HG03469 (cell line): ENCODE measurements around the gene POU3F3.

Source experiments
- ATAC-seq: cut with Tn5 transposase; IDR thresholded peaks from one replicate; pipeline ENCODE4 v1.9.1; 2021; ENCODE audit warnings: mild to moderate bottlenecking, moderate library complexity, moderate number of reproducible peaks; ENCODE audit not compliant: unreplicated experiment

POU3F3 gene

DNA sequence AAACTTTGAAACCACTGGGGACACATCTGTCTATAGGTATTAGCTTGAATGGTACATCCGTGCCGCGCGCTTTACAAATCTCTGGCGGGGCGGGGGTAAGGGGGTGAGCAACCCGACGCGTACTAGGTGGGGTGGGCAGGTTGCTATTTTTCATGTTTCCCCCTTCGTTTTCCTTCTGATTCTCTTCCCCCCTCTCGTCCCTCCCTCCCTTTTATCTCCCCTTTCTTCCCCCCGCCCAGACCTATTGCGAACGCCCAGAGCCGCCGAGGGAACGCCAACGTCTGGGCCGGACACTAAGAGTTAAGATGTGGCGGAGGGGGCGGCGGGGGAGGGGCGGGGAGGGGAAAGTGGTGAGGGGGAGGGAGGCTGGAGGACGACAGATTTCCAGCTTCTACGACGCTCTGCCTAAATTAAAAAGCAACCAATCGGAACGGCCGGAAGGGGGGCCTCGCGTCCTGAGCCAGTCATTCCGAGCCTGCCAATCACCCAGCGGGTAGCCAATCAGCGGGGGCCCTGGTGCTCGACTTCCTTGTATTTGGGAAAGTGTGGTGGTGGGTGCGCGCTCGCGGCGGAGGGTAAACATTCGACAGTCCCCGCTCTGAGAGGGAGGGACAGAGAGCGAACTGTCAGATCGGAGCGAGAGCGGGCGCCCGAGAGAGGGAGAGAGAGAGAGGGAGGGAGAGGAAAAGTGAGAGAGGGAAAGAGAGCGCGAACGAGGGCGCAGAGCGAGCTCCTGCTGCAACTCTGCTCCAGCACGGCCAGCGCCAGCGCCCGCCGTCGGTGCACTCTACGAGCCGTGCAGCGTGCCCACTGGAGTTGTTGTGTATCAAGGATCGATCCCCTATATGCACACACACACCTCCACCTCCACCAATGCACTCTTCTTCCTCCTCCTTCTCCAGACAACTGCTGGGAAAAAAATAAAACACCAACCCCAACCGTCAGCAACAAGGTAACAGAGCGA lies at the start of gene POU3F3:
Gene POU3F3 (plus strand): TSS at position 582 of the 964 bp plus-strand sequence. CDS start 1,396 bp downstream, outside the sequence.
- ATAC-seq = no peak

DNA sequence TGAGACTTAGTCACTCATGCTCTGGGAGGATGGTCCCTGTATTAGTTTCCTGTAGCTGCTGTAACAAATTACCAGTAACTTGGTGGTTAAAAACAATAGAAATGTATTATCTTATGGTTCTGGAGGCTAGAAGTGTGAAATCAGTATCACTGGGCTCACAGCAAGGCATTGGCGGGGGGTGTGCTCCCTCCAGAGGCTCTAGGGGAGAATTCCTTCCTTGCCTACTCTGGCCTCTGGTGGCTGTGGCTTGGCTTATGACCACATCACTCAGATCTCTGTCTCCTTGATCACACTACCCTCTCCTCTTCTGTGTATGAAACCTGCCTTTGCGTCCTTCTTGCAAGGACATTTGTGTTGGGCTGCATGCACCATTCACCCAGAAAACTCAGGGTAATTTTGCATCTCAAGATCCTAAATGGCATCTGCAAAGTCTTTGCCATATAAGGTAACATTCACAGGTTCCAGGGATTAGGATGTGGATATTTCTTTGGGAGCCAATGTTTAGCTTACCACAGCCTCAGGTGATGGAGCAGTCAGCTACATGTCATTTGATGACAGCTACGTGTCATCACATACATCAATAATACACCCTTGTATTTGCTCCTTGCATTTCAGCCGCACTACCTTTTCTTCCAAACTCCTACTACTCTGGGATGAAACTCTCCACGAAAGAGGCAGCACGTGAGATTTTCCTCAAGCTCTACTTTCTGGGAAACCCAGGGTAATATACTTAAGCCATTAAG lies 49.6 kb upstream of the POU3F3 start:
- no peak for ATAC-seq

DNA sequence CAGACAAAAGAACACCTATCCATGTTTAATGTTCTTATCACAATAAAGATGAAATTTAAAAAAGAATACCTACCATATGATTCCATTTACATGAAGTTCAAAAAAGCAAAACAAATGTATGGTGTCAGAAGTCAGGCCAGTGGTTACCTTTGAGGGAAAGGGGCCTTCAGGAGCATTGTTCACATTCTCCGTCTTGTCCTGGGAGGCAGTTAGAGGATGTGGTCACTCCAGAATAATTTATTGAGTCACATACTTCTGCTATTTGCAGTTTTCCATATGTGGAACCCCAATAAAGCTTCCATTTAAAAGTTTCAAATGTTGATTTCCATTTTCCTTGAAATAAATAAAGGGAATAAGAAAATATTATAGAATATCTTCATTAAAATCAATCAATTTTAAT lies 41.6 kb upstream of the POU3F3 start:
- no peak for ATAC-seq

GRCh38 chr2:104816143-104816542 lies 37.8 kb upstream of the POU3F3 start:
- no peak for ATAC-seq

DNA sequence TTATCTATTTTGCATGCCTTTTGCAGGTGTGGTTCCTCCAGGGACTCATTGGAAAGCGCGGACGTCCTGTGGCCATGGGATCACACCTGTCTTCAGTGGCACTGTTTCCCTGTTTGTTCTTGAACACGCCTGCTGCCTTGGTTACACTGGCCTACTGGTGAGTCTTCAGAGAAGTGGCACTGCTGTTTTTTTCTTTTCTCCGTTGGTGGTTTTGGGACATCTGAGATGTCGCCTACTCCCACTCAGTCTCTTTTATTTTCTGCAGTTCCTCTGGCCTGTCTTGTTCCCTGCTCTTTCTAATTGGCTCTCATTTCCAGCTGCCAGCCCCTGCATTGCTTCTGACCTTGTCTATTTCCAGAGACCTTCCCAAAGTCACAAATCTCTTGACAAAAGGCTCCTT lies 35.7 kb upstream of the POU3F3 start:
- ATAC-seq = no peak

GRCh38 chr2:104820126-104820525 lies 33.8 kb upstream of the POU3F3 start:
- no peak for ATAC-seq

GRCh38 chr2:104825124-104825865 lies 28.6 kb upstream of the POU3F3 start:
- ATAC-seq = no peak

GRCh38 chr2:104826016-104826415 lies 27.9 kb upstream of the POU3F3 start:
- no peak for ATAC-seq

DNA sequence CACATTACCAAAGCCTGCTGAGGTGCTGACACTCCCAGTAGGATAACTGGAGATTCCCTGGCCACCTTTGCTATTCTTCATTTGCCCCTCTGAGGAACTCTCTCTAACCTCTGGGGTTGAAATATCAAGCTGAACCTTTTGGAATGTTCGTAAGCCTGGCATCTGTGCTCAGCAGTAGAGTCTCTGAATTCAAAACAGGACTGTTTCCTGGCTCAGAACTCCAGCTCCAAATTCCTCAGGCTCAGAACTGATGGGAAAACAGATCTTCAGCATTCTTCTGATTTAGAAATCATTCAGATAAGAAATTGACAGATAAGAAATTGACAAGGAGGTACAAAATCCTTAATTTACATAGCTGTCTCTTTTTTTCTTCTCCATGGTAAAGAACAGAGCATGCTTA lies 22.2 kb upstream of the POU3F3 start:
- ATAC-seq = no peak

DNA sequence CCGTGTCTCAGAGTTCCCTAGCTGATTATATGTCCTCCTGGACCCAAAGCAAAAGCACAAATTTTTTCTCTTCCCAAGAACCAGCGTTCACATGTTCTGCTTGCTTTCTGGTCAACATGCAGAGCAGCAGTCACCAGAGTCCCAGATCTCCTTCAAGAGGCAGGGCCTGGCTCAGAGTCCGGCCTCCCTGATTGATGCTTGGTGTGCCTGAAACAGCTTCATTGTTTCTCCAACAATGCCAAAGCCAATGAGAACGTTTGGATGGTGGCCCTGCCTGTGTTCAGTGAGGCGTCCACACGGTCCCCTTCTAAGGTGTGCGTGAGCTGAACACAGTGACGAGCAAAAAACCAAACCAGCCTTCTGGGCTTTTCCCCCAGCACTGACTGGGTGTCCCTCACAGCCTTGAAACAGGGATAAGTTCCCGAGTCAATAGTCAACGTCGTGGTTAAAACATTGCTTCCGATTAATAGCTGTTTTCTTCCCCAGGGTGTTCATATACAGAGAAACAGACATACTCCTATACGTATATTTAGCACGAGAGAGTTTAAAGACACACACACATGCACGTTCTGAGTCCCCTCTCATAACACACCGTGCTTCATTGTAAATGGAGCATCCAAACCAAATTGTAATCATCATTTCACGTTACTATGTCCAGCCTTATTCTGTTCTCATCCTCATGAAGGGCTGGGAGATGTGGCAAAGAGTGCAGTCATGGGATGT lies 19.3 kb upstream of the POU3F3 start:
- no peak for ATAC-seq

DNA sequence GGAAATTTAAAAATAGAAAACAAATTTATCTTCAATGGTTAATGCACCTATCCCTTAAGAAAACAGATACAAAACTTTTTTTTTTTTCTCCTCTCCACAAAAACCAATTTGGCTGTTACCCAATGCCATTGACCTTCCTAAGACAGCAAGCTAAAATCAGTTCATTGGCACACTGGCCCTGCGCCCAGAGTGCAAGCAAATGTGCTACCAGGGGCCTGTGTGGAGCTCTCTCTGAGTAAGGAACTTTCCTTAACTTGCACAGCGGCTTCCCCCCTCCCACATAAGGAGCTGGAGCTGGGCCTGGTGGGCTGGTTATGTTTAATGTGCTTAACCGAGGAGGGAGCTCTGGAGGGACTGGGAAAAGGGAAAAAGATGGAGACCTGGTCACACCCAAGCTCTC lies 17.6 kb upstream of the POU3F3 start:
- ATAC-seq = no peak

GRCh38 chr2:104836841-104837240 lies 17.1 kb upstream of the POU3F3 start:
- no peak for ATAC-seq

- no peak for ATAC-seq
Observed at GRCh38 chr2:104840156-104840555, 13.8 kb upstream of the POU3F3 start.

DNA sequence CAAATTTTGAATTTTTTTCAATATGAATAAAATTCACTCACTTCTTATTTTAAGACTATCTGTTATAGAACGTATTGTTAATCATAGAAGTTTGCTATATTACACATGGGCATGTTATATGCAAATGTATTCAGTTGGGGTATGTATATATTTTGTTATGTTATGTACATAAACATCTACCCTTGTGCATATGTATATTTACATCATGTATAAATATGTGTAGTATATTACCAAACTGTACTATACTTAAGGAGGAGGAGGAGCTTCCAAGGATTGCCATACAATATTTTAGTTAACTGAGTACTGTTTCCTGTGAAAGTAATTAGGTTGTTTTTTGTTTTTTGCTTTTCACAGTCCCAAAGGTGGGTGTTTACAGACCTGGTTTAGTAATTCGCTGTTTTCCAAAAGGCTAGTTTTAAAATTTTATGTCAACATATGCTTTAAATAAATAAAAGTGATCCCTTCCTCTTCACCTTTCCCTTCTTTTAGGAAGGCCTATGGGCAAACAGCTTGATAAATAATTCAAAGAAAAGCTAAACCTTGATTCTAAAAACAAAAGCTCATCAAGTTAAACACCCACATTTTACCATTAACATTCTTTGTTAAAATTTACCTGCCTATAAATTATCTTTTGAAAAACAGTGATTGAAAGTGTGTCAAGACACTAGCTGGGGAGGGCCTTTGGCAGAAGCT lies 12.9 kb upstream of the POU3F3 start:
- ATAC-seq = no peak

DNA sequence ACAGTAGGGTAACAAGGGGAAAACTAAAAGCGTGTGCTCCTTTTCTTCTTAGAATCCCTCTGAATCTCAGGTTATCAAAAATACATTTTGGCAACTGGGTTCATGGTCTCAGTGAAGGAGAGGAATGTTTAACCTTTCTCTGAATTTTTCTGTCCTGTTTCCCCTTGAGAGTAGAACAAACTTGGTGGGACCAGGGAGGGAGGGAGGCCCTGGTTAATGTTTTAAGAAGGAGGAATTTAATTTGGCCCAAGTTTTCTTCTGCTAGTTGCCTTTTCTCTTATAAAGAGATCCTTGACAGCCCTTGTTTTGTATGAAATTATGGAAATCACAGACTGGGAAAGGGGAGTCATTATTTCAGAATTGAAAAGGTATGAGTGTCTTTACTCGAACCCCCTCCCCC lies 12.2 kb upstream of the POU3F3 start:
- no peak for ATAC-seq

DNA sequence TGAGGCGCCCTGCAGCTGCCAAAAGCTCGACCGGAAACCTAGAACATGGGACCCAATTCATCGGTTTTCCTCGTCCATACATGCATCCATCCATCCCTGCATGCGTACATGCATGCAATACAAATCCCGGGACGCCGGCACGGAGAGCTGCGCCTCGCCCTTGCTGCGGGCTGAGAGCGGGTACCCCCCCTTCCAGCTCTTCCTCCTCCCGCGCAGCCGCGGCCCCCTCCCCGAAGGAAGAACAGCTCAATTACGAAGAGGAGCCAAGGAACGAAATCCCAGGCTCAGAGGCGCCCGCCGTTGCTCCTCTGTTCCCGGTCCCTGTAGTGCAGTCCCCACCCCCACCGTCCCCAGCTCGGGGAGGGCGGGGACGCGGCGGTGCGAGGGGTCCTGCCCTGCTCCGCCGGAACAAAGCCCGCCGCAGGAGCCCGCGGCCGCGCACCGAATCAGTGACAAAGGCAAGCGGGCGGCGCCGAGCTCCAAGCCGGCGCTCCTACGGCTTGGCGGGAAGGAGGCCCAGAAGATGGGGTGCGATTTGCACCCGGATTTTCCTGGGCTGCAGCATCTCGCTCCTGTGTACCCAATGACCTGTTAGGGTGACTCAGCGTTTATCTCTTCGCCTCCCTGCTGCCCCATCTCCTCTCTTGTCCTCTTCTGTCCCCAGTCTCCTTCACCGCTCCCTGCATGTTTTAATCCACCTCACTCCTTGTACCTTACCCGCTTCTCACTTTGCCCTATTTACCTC lies 8.9 kb upstream of the POU3F3 start:
- ATAC-seq = no peak

GRCh38 chr2:104845552-104845931 lies 8.4 kb upstream of the POU3F3 start:
- no peak for ATAC-seq

DNA sequence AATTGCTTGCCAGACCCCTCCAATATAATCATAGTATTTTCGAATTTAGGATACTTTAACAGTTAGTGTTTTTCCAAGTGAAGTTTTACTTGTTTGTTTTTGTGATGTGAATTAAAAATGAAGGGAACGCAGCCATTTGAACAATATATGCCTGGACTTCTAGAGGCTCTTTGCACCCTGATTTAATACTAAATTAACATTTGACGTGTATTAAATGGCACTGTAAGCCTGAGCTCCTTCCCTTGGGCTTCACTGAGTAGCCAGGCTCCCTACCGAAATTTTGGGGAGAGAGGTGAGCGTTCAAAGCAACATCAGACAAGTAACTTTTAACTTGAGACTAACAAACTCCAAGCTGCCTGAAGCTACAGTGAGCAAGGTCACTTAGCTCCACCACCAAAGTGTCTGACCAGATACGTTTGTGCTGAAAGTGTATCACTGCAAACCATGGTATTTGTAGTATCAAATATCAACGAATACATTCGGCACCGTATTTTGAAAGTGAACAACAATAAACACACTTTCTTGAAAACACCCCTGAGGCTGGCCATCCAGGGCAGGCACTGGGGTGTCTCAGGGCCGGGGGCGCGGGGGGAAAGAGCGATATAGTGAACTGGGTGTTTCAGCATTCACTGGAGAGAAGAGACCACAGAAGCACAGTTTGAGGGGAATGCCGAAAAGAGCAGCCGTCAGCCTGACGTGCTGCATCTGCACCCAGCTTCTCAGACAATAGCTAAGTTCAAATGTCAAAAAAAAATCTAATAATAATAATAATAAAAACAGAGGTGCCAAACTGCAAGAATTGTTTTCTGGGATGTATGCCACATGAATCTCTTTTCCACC lies 7.7 kb upstream of the POU3F3 start:
- ATAC-seq = no peak
